GDM1 (cell line): ENCODE measurements around the gene FIGNL2.
"Not testable (repeated sequence)": the region's sequence is repeated elsewhere in the genome, so short reads cannot be mapped to it uniquely, and the experiment has no call there.

Experiments used
- DNase-seq: peaks from one replicate; lab custom pipeline; 2025; lab: John Stamatoyannopoulos, UW

FIGNL2 gene

DNA sequence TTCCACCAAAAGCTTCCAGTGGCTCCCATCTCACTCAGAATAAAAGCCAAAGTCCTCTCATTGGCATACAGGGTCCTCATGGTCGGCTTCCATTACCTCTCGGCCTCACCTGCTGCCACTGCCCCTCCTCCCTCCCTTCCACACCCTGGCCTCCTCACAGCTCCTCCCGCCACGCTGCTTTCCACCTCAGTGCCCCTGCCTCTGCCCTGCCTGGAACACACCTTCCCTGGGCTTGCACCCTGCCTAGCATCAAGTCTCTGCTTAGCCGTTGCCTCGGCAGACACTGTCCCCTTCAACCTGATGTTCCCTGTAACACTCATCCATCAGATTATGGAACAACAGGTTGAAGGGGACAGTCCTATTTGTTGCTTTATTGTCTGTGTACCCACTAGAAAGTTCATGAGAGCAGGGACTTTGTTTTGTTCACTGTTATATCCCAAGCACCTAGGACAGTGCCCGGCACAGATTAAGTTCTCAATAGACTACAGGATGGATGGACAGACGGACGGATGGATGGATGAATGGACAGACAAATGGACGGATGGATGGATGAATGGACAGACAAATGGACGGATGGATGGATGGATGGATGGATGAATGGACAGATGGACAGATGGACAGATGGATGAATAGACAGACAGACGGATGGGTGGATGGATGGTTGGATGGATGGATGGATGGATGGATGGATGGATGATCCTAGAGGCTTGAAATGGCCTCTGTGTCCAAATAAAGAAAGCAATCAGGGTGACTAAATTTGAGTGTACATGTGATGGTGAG, 14.9 kb downstream of the FIGNL2 start:
- DNase-seq, result no peak

DNA sequence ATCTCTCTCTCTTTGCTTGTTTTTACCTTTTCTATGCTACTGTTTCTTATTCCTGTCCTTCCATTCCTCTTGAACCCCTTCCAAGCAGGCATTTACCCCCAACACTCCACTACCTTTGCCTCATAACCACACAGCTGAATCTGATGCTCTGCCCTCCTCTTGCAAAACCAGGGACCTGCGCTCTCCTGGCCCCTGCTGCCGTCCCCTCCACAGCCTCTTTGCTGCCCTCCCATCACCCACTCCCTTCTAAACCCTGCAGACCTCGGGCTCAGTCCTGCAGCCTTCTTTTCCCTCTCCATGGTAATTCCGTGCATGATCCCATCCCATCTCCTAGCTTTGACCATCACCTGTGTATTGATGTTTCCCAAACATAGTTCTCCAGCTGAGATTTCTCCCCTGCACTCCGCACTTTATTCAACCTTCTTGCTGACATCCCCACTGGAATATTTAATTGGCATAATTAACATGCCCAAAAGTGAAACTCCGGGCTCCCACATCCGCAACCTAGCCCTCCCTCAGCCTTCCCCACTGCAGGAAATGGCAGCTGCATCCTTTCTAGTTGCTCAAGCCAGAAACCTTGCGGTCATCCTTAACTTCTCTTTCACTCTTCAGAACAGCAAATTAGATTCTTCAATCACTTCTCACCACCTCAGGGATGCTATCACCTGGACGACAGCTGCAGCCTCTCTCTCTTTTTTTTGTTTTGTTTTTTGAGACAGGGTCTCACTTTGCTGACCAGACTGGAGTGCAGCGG, 16.0 kb downstream of the FIGNL2 start:
- DNase-seq, result peak; percentile 65

DNA sequence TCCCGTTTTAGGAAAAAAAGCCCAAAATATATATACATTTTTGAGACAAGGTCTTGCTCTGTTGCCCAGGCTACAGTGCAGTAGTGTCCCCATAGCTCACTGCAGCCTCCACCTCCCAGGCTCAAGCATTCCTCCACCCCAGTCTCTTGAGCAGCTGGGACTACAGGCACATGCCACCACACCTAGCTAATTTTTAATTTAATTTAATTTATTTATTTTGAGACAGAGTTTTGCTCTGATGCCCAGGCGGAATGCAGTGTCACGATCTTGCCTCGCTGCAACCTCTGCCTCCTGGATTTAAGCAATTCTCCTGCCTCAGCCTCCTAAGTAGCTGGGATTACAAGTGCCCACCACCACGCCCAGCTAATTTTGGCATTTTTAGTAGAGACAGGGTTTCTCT, 16.7 kb downstream of the FIGNL2 start:
- DNase-seq, result not testable (repeated sequence)

DNA sequence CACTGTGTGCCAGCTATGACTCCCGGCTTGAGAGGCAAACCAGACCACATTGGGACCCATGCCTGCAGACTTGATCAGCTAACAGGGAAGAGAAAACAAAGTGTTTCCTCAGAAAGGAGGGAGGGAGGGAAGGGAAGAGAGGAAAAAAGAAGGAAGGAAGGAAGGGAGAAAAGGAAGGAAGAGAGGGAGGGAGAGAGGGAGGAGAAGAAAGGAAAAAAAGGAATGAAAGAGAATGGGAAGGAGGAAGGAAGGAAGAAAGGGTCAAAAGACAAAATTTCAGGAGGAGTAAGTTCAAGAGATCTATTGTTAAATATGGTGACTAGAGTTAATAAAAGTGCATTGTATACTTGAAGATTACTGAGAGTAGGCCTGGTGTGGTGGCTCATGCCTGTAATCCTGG, 18.9 kb downstream of the FIGNL2 start:
- DNase-seq, result no peak

DNA sequence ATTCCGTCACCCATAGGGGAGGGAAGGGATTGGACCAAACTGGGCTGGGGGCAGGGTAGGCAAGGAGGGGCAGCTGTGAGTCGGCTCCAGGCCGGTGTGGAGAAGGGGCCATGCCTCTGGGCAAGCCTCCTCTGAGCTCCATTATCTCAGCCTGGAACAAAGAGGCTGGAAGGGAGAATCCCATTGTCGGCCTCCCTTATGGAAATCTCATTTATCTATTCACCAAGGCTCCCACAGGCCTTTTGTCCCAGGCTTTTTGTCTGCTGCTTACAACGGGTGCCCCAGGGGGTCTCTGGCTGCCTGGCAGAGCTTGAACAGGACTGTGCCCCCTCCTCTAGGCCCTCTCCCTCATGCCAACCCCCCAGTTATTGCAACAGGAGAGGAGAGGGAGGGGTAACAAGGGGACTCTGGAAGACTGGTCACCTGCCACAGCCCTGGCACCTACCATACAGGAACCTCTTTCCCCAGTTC, 19.5 kb downstream of the FIGNL2 start:
- no peak for DNase-seq

DNA sequence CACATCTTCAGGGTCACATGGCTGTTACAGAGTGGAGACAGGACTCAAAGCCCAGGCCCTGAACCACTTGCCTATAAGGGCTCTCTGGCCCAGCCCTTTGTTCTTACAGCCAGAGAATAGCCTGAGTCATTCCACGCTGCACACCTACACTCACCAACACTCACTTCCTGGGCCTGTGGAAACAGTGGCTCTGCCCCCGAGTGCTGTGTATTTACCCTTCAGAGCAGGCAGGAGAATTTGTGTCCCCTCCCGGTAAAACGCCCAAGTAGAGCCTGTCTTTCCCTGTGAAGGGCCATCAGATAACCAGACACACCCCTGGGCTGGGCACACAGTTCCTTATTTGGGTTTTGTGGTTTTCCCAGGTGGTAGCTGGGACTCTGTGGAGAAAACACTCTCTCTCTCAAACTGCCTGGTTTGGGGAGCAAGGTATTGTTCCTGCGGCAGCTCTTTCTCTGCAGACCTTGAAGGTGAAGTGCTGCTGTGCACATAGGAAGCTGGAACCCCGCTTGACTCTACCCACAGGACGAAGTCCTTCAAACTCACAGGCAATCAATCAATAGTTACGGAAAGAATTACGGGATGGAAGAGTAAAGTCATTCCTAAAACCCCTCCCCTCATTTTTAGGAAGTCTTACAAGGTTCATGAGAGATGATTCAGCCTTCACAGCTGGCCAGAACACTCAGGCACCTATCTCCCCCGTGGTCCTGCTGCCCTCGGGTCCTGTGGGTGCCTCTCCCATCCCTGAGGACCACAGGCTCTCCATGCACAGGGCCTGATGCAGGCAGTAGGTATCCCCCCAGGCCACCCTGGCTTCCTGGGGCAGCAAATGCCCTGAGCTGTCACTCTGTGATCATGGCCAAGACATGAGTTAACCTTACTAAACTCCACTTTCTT, 20.3 kb downstream of the FIGNL2 start:
- DNase-seq, result peak; percentile 8

DNA sequence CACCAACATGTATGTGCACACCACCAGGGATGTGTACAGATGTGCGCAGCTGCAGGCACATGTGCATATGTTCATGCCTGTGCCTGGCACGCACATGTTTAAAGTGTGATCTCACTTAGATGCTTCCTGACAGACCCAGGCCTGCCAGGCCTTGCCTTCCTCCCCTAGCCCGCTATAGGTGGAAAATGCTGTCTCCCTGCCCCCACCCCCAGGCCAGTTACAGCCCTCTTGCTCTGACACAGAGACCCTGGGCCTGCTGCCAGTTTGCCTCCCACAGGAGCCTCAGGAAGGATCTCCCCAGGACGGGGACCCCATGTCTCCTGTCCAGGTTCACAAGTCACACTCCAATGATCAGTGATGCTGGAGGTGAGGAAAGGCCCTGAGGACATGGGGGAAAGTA, 21.6 kb downstream of the FIGNL2 start:
- DNase-seq, result no peak

DNA sequence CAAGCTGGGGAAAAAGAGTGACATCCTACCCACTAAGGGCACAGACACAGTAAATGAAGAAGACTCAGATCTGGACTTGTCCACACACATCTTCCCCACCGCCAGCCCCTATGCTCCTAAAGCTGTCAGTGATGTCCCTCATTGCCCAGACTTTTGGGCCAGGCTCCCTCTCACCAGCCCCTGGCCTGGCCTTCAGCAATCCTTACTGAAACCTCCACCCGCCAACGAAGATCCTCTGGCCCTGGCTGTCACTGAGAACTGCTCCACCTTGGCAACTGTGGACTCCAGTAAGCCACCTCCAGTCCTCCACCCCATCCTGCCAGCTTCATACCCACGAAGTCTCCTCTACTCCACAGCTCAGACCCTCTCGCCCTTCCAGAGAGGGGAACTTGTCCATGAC, 23.3 kb downstream of the FIGNL2 start:
- DNase-seq, result no peak

DNA sequence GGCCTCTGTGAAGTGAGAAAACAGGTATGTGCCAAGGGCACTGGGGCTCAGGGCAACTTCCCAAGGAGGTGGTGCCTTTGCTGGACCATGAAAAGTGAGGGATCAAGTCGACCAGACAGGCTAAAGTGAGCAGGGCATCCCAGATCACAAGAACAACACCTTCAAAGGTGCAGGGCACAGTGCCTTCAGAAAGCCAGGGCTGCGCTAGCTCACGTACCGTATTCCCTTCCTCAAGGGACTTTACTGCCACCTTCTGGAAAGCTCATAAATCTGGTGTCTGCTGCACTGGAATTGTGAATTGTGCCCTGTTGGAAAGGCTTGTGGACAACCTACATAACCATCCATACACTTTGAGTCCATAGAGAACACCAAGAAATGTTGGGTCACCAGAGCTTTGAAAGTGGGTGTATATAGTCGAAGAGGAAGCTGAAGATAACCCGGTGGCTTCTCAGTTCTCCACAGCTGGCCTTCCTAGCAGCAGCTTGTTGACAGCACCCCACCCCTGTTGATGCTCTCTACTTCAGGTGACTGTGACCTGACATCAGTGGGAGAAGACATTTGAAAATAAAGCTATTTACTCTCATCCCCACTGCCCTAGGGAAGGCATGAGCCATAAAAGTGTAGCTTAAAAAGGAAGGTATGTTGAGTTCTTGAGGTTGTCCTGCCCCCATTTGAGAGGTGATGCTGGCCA, 24.5 kb downstream of the FIGNL2 start:
- DNase-seq, result peak; percentile 59

DNA sequence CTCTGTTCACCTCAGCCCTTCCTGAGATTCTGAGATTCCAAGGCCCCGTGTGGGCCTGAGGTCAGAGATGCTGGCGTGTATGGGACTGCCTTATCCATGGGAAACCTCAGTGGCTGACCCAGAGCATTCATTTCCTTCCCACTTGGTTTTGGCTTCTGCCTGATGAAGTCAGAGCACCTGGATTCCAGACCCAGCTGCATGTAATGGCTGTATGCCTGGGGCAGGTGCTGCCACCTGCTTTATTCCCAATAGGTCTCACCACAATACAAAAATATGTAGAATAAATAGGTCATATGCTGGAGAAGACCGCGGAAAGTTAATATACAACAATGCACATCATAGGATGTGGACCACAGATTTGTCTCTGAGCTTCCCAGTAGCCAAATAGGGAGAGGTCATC, 25.6 kb downstream of the FIGNL2 start:
- DNase-seq, result no peak

DNA sequence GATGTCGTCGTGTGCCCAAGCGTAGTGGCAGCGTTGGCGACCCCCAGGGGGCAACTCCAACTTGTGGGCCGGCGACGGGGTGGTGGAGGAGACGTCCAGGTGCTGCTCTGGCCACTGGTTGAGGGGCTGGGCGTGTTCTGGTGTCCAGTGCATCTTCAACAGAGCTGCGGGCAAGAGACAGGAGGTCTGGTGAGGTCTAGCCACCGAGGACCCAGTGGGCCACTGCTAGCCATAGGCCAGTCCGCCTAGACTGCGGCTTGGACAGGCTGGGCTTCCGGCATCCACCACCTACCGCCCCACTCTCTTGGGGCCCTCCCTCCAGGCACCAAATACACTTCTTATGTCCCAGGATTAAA, 26.3 kb downstream of the FIGNL2 start:
- no peak for DNase-seq

DNA sequence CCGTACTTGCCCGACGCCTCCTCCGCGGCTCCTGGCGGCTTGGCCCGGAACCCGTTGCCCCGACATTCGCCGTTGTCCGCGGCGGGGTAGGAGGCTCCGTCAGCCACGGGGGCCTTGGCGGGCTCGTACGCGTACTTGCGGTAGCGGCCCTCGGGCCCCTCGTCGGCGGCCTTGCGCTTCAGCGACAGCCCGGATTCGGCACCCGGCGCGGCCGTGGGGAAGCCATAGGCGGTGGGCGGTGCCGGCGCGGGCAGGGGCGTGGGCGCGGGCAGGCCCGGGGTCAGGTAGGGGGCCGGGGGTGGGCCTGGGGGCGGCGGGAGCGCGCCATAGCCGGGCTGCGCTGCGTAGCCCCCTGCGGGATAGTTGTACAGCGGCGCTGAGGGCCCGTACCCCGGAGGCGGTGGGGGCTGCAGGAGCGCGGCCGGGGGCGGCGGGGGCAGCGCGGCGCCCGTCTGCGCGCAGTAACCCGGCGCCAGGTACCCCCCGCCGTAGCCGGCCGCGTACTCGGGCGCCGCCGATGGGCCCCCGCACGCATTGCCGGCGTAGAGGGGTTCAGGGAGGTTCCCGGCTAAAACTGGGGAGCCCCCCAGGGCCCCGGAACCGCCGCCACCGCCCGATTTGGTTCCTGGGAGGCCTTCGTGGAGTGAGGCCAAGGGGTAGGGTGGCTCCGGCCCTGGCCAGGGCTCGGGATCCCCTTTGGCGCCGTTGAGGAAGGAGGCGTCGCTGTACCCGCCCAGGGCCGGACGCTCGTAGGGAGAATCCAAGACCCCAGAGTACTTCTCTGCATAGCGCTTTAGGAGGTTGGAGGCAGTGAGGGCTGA, 26.9 kb downstream of the FIGNL2 start:
- DNase-seq, result no peak

DNA sequence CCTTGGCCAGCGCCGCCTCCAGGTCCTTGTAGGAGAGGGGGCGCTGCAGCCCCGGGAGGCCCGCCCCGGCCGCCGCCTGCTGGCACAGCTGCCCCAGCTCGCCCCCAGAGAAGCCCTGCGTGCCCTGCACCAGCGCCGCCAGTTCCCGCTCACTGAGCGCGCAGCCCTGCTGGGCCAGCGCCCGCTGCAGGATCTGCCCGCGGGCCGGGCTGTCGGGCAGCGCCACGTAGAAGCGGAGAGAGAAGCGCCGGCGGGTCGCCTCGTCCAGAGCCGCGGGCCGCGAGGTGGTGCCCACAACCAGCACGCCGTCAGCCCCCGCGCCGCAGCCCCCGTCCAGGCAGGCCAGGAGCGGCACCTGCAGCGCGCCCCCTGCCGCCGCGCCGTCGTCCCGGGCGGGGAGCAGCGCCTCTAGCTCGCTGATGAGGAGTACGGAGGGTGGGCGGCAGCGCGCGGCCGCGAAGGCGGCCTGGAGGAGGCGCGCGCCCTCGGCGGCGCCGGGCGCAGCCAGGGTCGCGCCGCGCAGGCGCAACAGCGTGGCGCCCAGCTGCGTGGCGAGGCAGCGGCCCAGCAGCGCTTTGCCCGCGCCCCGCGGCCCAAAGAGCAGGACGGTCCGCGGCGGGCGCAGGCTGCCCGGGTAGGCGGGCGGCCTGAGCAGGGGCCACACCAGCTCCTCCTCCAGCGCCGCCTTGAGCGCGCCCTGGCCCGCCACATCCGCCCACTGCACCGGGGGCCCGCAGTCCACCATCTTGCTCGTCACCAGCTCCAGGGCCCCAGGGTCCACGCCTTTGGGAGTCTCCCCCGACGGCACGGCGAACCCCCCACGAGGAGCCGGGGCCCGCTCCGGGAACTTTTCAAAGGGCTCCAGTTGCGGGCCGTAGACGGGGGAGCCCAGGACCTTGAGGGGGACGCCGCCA, 27.7 kb downstream of the FIGNL2 start:
- DNase-seq, result peak; percentile 16

DNA sequence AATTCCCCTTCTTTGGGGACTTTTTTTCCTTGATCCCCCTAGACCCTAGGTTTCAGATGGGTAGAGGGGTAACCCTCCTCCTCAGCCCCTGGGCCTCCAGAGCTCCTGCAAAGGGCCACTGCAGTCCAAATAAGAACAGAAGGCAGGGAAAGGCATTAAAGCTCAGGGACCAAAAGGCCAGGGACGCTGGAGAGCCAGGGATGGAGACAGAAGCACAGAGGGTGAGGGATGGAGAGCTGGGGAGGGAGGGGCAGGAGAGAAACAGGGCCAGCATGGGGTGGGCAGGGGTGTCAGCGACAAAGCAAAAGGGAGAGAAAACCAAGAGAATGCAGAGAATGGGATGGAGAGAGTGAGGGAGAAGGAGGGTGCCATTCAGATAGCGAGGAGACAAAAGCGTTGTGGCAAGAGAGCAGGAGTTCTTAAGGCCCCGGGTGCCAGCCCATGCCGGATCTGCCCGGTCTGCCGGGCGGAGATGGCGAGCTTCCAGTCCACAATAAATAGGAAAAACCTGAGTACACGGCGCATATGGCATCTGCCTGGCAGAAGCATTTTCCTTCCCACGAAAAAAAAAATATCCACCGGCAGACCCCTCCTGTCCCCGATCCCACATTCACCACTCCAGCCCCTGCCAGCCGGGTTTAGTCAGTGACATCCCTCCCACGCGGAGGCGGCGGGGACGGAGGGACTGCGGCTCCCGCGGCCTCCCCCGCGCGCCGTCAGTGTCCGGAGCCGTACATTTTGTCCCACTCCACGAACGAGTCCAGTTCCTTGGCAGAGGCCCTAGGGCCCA, 28.6 kb downstream of the FIGNL2 start:
- DNase-seq, result no peak

DNA sequence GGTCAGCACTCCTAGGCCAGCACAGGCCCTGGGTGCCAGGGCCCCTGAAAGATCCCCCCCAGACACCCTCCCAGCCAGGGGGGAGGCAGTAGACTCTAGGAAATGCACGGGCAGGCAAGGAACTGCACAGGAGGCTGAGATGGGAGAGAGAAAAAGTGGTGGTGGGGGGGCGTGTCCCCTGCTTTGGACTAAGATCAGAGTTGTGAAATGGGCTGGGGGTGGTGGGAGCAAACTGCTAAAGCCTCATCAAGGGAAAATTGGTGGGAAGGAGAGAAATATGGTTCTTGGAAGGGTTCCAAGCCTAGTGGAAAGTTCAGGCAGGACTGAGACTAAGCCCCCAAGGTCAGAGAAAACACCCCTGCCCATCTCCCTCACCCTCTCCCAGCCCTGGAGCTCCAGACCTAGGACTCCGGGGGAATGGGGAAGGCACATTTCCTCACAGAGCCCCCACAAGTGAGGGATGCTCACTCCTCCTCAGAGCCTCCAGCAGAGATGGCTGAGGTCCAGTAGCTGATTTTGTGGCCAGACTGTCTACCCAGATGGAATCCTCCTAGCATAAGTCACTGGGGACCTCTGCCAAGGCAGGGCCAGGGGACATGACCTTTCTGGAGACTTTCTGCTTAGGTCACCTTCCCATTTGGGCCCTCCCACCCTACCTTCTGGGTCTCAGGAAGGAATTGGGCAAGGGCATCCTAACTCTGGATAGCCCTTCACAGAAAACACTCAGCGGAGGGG, 29.8 kb downstream of the FIGNL2 start:
- no peak for DNase-seq

DNA sequence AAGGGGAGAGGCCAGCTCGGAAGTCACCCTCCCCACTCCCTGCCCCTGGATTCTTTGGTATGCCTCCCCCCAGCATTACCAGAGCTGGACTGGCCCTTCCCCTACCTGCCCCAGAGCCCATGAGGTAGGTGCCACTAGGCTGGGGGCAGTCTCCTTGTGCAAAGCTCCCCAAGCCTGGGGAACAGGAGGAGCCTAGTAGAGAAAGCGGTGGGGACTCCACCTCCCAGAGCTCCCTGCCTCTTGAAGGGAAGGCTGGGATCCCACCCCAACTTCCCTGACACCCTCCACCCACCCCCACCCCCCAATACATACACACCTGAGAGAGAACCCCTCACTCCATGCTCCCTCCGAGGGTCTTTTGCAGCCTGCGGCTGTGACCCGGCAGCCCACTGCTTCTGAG, 30.4 kb downstream of the FIGNL2 start:
- DNase-seq, result no peak

DNA sequence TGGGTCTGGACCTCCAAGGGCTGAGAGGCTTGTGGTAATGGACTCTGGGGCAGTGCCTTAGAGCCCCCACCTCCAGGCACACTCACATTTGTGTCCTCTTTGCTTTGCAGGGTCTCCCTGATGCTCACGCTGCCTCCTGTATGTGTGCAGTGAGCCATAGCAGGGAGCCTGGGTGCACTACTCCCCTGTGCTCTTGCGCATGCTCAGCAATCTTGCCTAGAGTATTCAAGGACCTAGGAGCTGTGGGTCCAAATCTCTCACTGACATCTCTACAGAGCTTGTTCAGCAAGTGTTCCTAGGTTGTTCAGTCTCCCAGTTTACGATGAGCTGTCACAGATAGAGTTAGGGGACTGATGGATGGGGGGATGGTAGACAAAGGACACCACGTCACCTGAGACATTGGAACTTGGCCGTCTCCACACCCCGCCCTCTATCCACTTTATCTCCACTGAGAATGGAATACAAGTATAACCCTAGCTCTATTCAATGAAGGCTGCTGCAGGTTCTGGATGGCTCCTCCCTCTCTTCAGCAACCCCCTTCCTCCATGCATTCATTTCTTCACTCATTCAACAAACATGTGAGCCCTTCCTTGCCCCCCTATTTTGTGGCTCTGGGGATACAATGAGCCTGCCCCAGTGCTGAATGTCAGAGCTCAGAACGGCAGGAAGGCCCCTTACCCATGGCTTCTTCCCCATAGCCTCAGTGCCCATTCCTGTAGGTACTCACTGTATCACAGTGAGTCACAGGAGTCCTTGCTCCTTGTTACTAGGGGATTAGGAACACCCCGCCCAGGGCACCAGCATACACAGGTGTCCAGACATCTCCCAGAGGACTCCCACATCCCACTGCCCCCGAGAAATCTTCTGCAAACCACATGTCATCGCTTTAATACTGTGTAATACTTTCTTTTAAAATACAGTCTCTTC, 31.2 kb downstream of the FIGNL2 start:
- DNase-seq, result no peak
